Dermis microvascular lymphatic vessel endothelial cell (primary cell): ENCODE data around the gene KLRF1. TPM values are rescaled to one million over a fixed set of nuclear protein-coding genes. Genes with fewer than 3 reads are reported as not detected.

Experiments used
- DNase-seq, 2 donors: peaks; one replicate each; pipeline versions ENCODE4 v3.0.0 to v3.0.0-alpha.2; 2010; ENCODE audit warnings: low read depth in 2 of 2
- total RNA-seq: library from RNA; depleted of rRNA; stranded (reverse); fragments of >200 nt; gene quantifications from 2 replicates; pipeline ENCODE4 v1.2.1, GENCODE V29; 2014

Gene KLRF1
- total RNA-seq, 1 donor from 2014 or later: not detected

GRCh38 chr12:9808504-9808903 is 18.8 kb upstream of the KLRF1 start:
- DNase-seq: no peak

GRCh38 chr12:9809338-9809737 is 17.9 kb upstream of the KLRF1 start:
- DNase-seq: no peak

- no peak for DNase-seq
Measured at GRCh38 chr12:9809866-9810265, 17.4 kb upstream of the KLRF1 start.

GRCh38 chr12:9810671-9811070 is 16.6 kb upstream of the KLRF1 start:
- DNase-seq: no peak

- no peak for DNase-seq
Measured at GRCh38 chr12:9811621-9812020, 15.7 kb upstream of the KLRF1 start.

GRCh38 chr12:9813821-9814798 is 13.2 kb upstream of the KLRF1 start:
- peak; percentile 15 to 71 for DNase-seq

- no peak for DNase-seq
Measured at GRCh38 chr12:9820281-9820930, 6.9 kb upstream of the KLRF1 start.

- no peak for DNase-seq
Measured at GRCh38 chr12:9829483-9829882, 2.2 kb downstream of the KLRF1 start.

GRCh38 chr12:9829982-9830381 is 2.7 kb downstream of the KLRF1 start:
- no peak for DNase-seq

GRCh38 chr12:9831720-9832119 is 4.4 kb downstream of the KLRF1 start:
- no peak for DNase-seq

GRCh38 chr12:9843407-9843806 is 16.1 kb downstream of the KLRF1 start:
- DNase-seq: no peak

GRCh38 chr12:9848899-9849298 is 21.6 kb downstream of the KLRF1 start:
- no peak for DNase-seq

- DNase-seq: no peak
Measured at GRCh38 chr12:9851050-9851449, 23.8 kb downstream of the KLRF1 start.

- no peak for DNase-seq
Measured at GRCh38 chr12:9851927-9852326, 24.6 kb downstream of the KLRF1 start.

GRCh38 chr12:9856151-9856550 is 28.9 kb downstream of the KLRF1 start:
- DNase-seq: no peak

- no peak for DNase-seq
Measured at GRCh38 chr12:9856894-9857293, 29.6 kb downstream of the KLRF1 start.

GRCh38 chr12:9858135-9858534 is 30.9 kb downstream of the KLRF1 start:
- DNase-seq: no peak

- DNase-seq: no peak
Measured at GRCh38 chr12:9864913-9865675, 37.8 kb downstream of the KLRF1 start.

- peak in 1 of 2 donors; percentile 7 for DNase-seq
Measured at GRCh38 chr12:9866860-9867269, 39.6 kb downstream of the KLRF1 start.

- peak in 1 of 2 donors; percentile 37 for DNase-seq
Measured at GRCh38 chr12:9867531-9867930, 40.2 kb downstream of the KLRF1 start.

- peak in 1 of 2 donors; percentile 33 for DNase-seq
Measured at GRCh38 chr12:9868311-9868801, 41.1 kb downstream of the KLRF1 start.

GRCh38 chr12:9868951-9869306 is 41.6 kb downstream of the KLRF1 start:
- DNase-seq: no peak
